ENCODE measurements around the gene NEDD4.
A peak's percentile ranks its signal among the peaks of the same experiment; 100 is the strongest.
"Not testable (repeated sequence)": the region's sequence is repeated elsewhere in the genome, so short reads cannot be mapped to it uniquely, and the experiment has no call there.

Gene NEDD4

GRCh38 chr15:55954862-55955605 is 38.4 kb downstream of the NEDD4 start:
- no peak for DNase-seq (ENCODE audit: low read depth)

GRCh38 chr15:55952501-55953274 is 40.7 kb downstream of the NEDD4 start:
- not testable (repeated sequence) for DNase-seq (ENCODE audit: low read depth)

- not testable (repeated sequence) for DNase-seq (ENCODE audit: low read depth)
Observed at GRCh38 chr15:55944606-55945005, 48.8 kb downstream of the NEDD4 start.

GRCh38 chr15:55942332-55942731 is 51.1 kb downstream of the NEDD4 start:
- no peak for DNase-seq (ENCODE audit: low read depth)

- DNase-seq (ENCODE audit: low read depth): no peak
Observed at GRCh38 chr15:55937040-55937439, 56.4 kb downstream of the NEDD4 start.

- DNase-seq (ENCODE audit: low read depth): no peak
Observed at GRCh38 chr15:55928955-55929354, 64.5 kb downstream of the NEDD4 start.

GRCh38 chr15:55921744-55922143 is 71.7 kb downstream of the NEDD4 start:
- no peak for DNase-seq (ENCODE audit: low read depth)

GRCh38 chr15:55917881-55918296 is 75.5 kb downstream of the NEDD4 start:
- DNase-seq (ENCODE audit: low read depth): no peak

GRCh38 chr15:55916666-55917409 is 76.6 kb downstream of the NEDD4 start:
- no peak for DNase-seq (ENCODE audit: low read depth)

GRCh38 chr15:55915876-55916567 is 77.4 kb downstream of the NEDD4 start:
- DNase-seq (ENCODE audit: low read depth): no peak

GRCh38 chr15:55915221-55915620 is 78.2 kb downstream of the NEDD4 start:
- no peak for DNase-seq (ENCODE audit: low read depth)

- no peak for DNase-seq (ENCODE audit: low read depth)
Observed at GRCh38 chr15:55914446-55914845, 79.0 kb downstream of the NEDD4 start.

- DNase-seq (ENCODE audit: low read depth): no peak
Observed at GRCh38 chr15:55912982-55913381, 80.4 kb downstream of the NEDD4 start.

GRCh38 chr15:55909036-55909811 is 84.2 kb downstream of the NEDD4 start:
- DNase-seq (ENCODE audit: low read depth): no peak

GRCh38 chr15:55907797-55908196 is 85.6 kb downstream of the NEDD4 start:
- peak; percentile 95 for DNase-seq (ENCODE audit: low read depth)

- no peak for DNase-seq (ENCODE audit: low read depth)
Observed at GRCh38 chr15:55902981-55903380, 90.4 kb downstream of the NEDD4 start.

- no peak for DNase-seq (ENCODE audit: low read depth)
Observed at GRCh38 chr15:55900019-55900418, 93.4 kb downstream of the NEDD4 start.

GRCh38 chr15:55899537-55899936 is 93.9 kb downstream of the NEDD4 start:
- no peak for DNase-seq (ENCODE audit: low read depth)

GRCh38 chr15:55897560-55898336 is 95.7 kb downstream of the NEDD4 start:
- DNase-seq (ENCODE audit: low read depth): no peak

GRCh38 chr15:55894399-55894965 is 98.9 kb downstream of the NEDD4 start:
- DNase-seq (ENCODE audit: low read depth): no peak
